GM18505 (cell line): ENCODE data around the gene SSTR5.

Experiments used
- ATAC-seq: cut with Tn5 transposase; IDR thresholded peaks from one replicate; pipeline ENCODE4 v1.9.1; 2021; ENCODE audit not compliant: unreplicated experiment
- POLR2A ChIP-seq: IDR thresholded peaks from 4 replicates; pipeline ENCODE4 v1.6.1; 2011; ENCODE audit warnings: borderline replicate concordance; ENCODE audit not compliant: insufficient read depth, insufficient read length; ENCODE audit errors: extremely low read depth

Gene SSTR5

DNA sequence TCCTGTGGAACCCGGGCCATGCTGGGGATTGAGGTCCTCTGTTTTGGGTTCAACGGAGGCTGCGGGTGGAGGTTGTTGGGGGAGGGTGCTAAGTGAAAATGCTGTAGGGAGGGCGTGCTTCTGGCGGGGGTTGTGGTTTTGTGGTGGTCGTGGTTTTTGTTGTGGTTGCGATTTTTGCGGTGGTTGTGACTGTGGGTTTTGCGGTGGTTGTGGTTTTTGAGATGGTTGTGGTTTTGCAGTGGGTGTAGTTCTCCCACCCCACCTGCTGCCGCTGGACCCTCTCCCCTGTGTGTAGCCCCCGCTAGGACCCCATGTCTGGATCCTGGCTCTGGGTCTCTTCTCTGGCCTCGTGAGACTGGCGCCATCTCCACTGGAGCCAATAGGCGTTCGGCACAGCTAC is 4.9 kb upstream of the SSTR5 start:
- no peak for TF ChIP-seq POLR2A
- no peak for ATAC-seq

DNA sequence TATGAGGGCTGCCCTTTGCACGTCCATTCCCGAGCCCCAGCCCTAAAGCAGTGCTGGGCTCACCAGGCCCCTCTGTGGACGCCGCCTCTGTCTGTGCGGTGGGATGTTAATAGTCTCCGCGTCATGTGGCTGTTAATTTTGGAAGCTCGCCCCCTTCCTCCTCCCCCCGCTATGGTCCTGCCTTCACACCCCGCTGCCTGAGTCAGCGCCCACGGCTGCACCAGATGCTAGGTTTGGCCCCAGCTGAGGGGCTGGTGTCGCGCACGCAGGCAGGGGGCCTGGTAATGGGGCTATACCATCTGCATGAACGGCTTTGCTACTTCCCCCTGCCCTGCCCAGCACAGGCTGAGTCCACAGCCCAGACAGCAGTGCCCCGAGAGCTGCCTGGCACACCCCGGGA is 4.1 kb upstream of the SSTR5 start:
- TF ChIP-seq POLR2A, result no peak
- ATAC-seq, result no peak

DNA sequence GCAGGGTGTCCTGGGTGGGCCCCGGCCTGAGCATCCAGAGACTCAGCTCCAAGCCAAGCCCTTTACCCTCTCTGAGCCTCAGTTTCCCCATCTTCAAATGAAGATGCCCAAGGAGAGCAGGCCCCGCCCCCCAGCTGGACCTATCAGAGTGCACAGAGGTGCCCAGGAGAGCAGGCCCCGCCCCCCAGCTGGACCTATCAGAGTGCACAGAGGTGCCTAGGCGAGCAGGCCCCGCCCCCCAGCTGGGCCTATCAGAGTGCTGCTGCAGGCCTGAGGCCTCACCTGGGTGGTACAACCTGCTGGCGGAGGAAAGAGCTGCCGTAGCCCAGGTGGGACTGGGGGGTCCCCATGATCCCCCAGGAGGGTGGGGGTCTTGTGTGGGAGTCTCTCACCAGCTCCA is 3.4 kb upstream of the SSTR5 start:
- ATAC-seq, result no peak
- TF ChIP-seq POLR2A, result no peak

DNA sequence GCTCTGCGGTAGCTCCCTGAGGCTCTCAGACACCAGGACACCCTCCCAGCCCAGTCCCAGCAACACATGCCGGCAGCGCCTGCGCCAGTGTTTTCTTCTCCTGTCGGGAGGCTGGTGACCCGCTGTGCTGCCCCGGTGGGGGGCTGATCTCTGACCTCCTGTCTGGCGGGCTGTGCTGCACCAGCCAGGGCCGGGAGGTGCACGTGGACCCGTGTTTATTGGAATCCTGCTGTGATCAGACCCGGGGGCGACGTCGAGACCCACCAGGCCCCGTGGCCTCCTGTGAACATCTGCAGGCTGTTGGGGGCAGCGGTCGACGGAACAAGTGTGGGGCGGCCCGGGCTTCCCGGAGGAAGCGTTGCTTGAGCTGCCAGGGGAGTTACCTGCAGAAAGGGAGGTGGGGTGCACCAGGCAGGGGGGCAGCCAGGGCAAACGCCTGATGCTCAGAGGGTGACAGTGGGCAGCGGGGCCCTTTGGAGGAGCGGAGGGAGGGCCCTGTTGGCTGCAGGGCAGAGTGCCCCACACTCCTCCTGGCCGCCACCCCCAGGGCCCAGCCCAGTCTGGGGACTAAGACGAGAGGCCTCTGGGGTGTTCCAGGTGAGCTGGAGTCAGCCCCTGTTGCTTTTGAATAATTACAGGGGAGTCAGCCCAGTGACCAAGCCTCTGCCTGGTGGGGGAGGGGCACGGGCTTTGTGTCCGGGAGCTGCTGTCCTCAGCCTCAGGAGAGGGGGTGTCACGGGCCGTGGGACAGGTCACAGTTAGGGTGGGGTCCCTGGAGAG is 2.3 kb upstream of the SSTR5 start:
- ATAC-seq, result no peak
- no peak for TF ChIP-seq POLR2A

DNA sequence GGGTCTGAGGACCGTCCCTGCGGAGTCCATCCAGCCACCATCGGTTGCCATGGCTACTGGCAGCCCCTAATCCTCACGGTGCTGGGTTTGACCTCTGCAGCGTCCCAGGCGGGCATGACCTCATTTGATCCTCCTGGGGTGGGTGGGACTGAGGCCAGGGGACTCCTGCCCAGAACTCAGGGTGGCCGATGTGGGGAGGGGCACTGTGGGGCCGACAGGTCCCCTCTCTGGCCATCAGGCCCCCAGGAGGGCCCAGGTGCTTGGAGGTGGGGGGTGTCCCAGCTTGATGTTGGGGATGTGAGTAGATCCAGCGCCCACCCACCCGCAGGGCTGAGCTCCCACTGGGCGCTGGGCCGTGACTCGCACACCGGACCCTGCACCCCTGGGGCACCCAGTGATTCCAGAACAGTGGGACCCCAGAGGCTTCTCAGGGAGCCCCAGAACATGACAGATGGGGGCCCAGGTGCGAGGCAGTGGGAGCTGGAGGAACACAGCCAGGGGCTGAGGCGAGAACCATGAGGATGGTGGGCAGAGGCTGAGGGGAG is 1.6 kb upstream of the SSTR5 start:
- no peak for TF ChIP-seq POLR2A
- ATAC-seq, result no peak

DNA sequence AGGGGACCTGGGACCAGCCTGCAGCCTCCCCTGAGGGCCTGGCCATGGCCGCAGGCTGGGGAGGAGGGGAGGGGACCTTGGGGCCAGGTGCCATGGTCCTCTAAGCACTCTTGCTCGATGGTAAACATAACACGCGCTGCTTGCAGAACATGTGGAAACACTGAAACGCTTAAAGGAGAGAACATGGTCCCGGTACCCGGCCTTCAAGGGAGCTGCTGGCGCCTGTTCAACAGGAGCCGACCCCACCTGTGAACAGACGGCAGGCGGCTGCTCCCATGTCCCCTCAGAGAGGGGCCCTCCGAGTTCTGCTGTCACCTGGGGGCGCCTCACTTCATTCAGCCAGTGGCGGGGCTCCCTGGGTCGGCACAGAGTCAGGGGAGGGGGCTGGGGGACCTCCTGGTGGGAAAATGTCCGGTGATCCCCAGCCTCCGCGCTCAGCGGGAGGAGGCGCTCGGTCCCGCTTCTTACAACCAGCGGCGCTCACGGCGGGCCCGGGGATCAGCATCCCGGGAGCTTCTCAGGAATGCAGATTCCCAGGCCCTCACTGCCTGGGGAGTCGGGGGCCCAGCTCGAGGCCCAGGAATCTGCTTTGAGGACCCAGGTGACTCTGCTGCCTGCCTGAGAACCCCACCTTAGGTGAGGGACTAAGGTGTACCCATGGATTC is 854 bp upstream of the SSTR5 start:
- ATAC-seq, result no peak
- no peak for TF ChIP-seq POLR2A

DNA sequence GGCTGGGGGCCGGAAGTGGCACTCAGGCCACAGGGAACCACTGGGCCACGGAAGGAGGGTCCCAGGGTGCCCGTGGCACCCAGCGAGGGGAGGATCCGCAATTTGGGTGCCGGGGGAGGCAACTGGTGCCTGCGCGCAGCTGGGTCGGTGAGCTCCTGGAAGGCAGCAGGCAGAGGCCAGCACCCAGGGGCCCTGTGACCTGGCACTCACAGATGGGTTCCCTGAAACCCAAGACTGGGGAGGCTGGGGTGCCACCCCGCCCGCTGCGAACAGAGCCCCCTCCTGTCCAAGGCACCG is 663 bp downstream of the SSTR5 start:
- ATAC-seq, result no peak
- no peak for TF ChIP-seq POLR2A

DNA sequence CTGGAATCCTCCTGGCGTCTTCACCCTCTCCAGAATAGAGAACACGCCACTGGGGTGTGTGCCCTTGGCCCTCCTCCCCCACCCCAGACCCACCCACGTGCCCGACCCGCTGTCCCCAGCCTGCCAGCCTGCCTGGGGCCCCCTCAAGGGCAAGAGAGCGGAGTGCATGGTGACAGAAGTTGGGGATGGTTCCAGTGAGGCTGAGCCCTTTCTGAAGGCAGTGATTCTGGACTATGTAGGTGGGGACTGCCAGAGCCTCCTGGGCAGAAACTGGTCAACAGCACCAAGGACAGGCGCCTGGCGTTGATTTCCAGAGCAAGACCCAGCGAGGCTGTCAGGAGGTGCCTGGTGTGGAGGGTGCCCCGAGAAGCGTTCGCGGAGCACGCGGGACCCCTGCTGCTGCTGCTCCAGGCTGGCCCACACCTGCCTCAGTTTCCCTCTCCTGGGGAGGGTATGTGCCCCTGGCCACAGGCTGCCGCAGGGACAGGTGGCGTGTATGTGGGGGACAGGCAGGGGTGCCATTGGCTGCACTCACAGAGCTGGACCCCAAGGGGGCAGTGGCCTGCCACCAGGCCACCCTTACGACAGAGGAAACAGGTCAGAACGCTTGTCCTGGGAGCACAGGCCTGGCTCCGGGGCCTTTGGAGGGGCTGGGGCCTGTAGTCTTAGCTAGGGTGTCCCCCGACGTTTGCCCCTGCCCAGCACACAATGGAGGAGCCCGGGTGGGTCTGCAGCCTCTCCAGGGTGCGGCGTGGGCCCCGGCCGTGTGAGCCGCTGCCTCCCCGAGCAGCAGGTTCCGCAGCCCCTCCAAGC is 1.2 kb downstream of the SSTR5 start:
- no peak for TF ChIP-seq POLR2A
- ATAC-seq, result no peak

DNA sequence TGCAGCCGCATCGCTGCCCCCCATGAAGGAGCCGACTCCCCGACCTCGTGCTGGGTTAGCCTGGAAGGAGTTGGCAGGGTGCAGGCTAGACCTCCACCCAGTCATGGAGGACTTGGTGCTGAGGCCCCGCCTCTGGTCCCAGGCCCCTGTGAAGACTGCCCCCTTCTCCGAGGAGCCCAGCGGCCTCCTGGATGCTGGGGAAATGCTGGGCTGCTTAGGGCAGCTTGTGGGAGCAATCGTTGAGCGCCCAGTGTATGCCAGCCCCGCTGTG is 1.8 kb downstream of the SSTR5 start:
- no peak for ATAC-seq
- no peak for TF ChIP-seq POLR2A

DNA sequence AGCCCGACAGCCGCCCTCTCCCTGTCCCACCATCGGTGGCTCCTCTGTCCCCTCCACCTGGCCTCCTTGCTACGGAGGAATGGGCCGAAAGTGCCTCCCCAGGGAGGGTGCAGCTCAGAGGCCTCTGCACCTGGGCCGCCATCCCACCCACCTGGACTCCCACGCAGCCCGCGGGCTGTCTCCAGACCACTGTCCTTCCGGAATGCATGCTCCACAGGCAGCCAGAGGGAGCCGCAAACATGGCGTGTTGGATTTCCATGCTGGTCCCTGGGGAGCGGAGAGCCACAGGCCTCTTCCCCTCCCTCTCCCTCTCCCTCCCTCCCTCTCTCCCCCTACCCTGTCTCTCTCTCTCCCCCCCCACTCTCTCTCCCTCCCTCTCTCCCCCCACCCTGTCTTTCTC is 3.0 kb downstream of the SSTR5 start:
- no peak for TF ChIP-seq POLR2A
- no peak for ATAC-seq

DNA sequence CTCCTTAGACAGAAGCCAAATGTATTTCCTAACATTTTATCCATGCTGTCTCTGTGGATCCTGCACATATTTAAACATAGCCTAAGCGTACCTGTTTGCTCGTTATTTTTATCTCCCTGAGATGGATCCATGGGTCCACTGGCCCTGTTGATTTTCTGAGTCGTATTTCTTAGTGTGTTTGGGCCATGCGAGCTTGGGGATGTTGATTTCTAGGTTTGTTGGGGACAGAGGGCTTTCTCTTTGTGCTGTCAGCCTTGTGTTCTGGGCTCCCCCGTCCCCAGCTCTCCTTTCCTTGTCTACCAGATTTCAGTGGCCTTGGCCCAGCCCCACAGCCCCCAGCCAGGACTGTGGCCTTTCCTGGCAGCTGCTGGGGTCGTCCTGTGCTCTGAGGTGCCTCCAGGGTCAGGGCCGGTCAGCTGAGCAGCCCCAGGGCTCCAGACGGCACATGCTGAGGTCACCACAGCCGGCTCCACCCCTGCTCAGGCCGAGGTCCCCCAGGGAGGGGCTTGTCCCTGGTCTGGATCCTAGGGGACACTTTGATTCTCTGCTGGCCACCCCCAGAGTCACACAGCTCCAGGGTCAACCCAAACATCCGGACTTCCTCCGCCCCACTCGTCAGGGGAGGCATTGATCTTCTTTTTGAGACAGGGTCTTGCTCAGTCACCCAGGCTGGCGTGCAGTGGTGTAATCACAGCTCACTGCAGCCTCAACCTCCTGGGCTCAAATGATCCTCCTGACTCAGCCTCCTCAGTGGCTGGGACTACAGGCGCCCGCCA is 4.4 kb downstream of the SSTR5 start:
- no peak for TF ChIP-seq POLR2A
- ATAC-seq, result no peak

DNA sequence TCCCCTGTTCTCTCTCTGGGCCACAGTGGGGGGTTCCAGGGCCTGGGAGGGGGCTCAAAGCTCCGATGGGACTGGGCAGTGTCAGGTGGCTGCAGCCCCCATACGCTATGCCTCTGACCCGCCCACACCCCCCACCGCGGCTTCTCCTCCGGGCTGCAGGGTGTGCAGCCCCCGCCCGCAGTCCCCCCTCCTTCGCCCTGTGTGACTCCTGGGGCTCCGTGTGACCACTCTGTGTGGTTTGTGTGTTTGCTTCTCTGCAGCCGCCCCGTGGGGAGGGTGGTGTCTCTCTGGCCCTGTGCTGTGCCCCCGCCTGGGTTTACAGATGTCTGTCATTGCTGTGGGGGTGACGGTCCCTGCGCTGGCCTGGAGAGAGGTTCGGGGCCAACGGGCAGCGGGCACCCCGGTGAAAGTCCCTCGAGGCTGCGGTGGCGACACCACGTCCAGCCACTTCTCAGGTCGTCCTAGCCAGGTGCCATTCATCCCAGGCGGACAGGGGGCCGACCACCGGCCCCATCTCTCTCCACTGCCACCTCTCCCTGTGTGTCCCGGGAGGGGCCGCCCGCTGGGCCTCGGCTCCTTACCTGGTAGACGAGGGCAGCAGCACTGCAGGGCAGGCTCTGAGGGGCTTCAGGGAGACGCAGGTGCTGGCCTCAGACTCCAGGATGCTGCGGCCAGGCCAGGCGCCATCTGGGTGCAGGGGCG is 5.5 kb downstream of the SSTR5 start:
- ATAC-seq, result no peak
- TF ChIP-seq POLR2A, result no peak
